PC-3 (cell line): Measurements from ENCODE around the gene PBX2. TPM values are rescaled to one million over a fixed set of nuclear protein-coding genes. Genes with fewer than 3 reads are reported as not detected.

Experiments used
- ATAC-seq: fragments of 200-7000 bp; cut with Tn5 transposase; 2 replicates; pipeline ENCODE4 v1.9.1; 2020; ENCODE audit warnings: mild to moderate bottlenecking, moderate library complexity
- BruUV-seq: library from RNA; stranded (reverse); fragments of 400-500 nt; replicated peaks from 2 replicates; lab custom pipeline; 2021; lab: Mats Ljungman, UMichigan
- CTCF ChIA-PET: fragments of 300-600 bp; sonication (Branson Sonifier 250); formaldehyde crosslinking; loops from one replicate; lab custom pipeline; 2022; ENCODE audit warnings: antibody characterized with exemption; lab: Charles Lee
- POLR2A ChIA-PET: fragments of 300-600 bp; sonication (Branson Sonifier 250); formaldehyde crosslinking; loops from one replicate; lab custom pipeline; 2022; ENCODE audit warnings: antibody characterized with exemption; ENCODE audit not compliant: unreplicated experiment; lab: Charles Lee
- DNase-seq: peaks from one replicate; pipeline ENCODE4 v3.0.0-alpha.2; 2015
- H2AFZ ChIP-seq: fragments of 300-600 bp; sonication (generic); 2 replicates; pipeline ENCODE4 v1.6.0; 2016; ENCODE audit warnings: antibody characterized with exemption, low read length
- H3F3A ChIP-seq: fragments of 300-600 bp; sonication (generic); one replicate; pipeline ENCODE4 v1.6.0; 2017; ENCODE audit warnings: antibody characterized with exemption, low read length, control low read depth, mild to moderate bottlenecking; ENCODE audit not compliant: unreplicated experiment
- H3K27ac ChIP-seq: fragments of 300-600 bp; sonication (generic); 2 replicates; pipeline ENCODE4 v1.5.1; 2016; ENCODE audit warnings: mild to moderate bottlenecking, low read length
- H3K27me3 ChIP-seq: fragments of 300-600 bp; sonication (generic); 2 replicates; pipeline ENCODE4 v1.6.1; 2016; ENCODE audit warnings: low read length, mixed read lengths
- H3K36me3 ChIP-seq: fragments of 300-600 bp; sonication (generic); 2 replicates; pipeline ENCODE4 v1.6.1; 2016; ENCODE audit warnings: low read depth, mixed run types, low read length, mixed read lengths
- H3K4me1 ChIP-seq: fragments of 300-600 bp; sonication (generic); 2 replicates; pipeline ENCODE4 v1.5.1; 2016; ENCODE audit warnings: low read length; ENCODE audit not compliant: insufficient read depth
- H3K4me2 ChIP-seq: fragments of 300-600 bp; sonication (generic); 2 replicates; pipeline ENCODE4 v1.6.0; 2016; ENCODE audit warnings: low read length
- H3K4me3 ChIP-seq: fragments of 300-600 bp; sonication (generic); 2 replicates; pipeline ENCODE4 v1.5.1; 2016; ENCODE audit warnings: mild to moderate bottlenecking, low read length, mixed read lengths
- H3K79me2 ChIP-seq: fragments of 300-600 bp; sonication (generic); 2 replicates; pipeline ENCODE4 v1.6.1; 2017; ENCODE audit warnings: low read length, mixed read lengths
- H3K9ac ChIP-seq: fragments of 300-600 bp; sonication (generic); 2 replicates; pipeline ENCODE4 v1.6.0; 2016; ENCODE audit warnings: mild to moderate bottlenecking, low read length
- H3K9me2 ChIP-seq: fragments of 300-600 bp; sonication (generic); replicated peaks from 2 replicates; pipeline ENCODE4 v1.6.1; 2016; ENCODE audit warnings: mixed run types, low read length, mixed read lengths
- H3K9me3 ChIP-seq: fragments of 300-600 bp; sonication (generic); 2 replicates; pipeline ENCODE4 v1.6.1; 2016; ENCODE audit warnings: low read length, mixed read lengths
- H4K20me1 ChIP-seq: fragments of 300-600 bp; sonication (generic); 2 replicates; pipeline ENCODE4 v1.6.1; 2016; ENCODE audit warnings: low read length, mixed read lengths
- EZH2 ChIP-seq: fragments of 300-600 bp; sonication (generic); IDR thresholded peaks from one replicate; pipeline ENCODE4 v1.6.1; 2017; ENCODE audit warnings: antibody characterized with exemption, mild to moderate bottlenecking, low read length; ENCODE audit not compliant: unreplicated experiment
- EZH2phosphoT487 ChIP-seq: fragments of 300-600 bp; sonication (generic); IDR thresholded peaks from 2 replicates; pipeline ENCODE4 v1.6.1; 2018; ENCODE audit warnings: mild to moderate bottlenecking, antibody characterized with exemption, low read length, borderline replicate concordance
- intact Hi-C: fragments of 100-400 bp; cut with micrococcal nuclease; formaldehyde crosslinking; loops from 2 replicates; pipeline ENCODE4 v1.9.0; 2023
- total RNA-seq: library from RNA; depleted of rRNA; stranded (reverse); fragments of >200 nt; gene quantifications from 2 replicates; pipeline ENCODE4 v1.2.3, GENCODE V29; 2014
- TF ChIP-seq, protein P1 (sequence below): fragments of 300-600 bp; sonication (generic); conservative IDR thresholded peaks from 2 replicates; pipeline ENCODE4 v1.5.1; 2017; ENCODE audit warnings: antibody characterized with exemption, low read depth, mild to moderate bottlenecking, low read length

PBX2 gene
- total RNA-seq, 1 experiment from 2014 or later: 25.3 TPM

DNA sequence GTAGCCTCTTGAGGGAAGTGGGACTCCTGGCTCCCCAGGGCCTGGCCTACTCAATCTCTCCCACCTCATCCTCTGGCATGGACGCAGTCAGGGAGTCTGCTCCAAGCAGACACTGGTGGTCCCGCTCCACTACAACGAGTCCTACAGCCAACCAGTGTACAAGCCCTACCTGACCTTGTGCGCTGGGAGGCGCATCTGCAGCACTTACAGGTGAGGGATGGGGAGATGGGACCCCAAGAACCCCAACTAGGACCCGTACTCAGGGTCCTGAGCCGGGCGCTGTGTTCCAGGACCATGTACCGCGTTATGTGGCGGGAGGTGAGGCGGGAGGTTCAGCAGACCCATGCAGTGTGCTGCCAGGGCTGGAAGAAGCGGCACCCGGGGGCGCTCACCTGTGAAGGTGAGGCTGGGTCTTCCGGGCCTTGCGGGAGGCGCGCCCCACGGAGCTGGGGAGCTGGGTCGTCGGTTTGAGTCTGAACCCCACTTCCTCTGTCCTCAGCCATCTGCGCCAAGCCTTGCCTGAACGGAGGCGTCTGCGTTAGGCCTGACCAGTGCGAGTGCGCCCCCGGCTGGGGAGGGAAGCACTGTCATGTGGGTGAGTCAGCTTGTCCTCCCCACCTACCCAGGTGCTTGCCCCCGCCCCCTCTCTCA lies 23.5 kb downstream of the PBX2 start:
- no TSS peak for BruUV-seq
- no peak for ATAC-seq
- CTCF ChIA-PET: no interaction called here

DNA sequence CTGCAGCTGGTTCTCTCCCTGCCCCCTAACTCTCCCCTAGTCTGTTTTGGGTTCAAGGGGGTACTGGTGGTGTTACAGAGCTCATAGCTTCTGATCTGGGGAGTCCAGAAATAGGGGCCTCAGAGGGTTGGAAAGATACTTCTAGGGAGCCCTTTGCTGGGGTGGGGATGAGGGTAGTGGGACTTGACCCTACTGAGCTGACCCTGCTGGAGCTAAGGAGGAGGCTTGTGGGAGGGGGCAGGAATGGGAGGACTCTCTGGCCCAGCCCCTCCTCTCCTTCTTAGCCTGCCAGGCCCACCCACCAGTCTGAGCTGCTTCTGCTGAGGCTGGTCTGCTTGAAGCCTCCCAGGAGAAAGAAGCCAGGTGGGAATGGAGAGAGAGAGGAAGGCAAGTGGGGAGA lies 25.7 kb downstream of the PBX2 start, which contains the start of gene EGFL8:
Gene EGFL8, plus strand, starts transcription at position 301 of the 400 bp plus-strand sequence. CDS start 1,571 bp downstream, outside the sequence.
- BruUV-seq: no TSS peak
- intact Hi-C loops: no loop called here
- no peaks in the 10 kb centered on the region for H4K20me1 ChIP-seq
- TF ChIP-seq, protein P1, sequence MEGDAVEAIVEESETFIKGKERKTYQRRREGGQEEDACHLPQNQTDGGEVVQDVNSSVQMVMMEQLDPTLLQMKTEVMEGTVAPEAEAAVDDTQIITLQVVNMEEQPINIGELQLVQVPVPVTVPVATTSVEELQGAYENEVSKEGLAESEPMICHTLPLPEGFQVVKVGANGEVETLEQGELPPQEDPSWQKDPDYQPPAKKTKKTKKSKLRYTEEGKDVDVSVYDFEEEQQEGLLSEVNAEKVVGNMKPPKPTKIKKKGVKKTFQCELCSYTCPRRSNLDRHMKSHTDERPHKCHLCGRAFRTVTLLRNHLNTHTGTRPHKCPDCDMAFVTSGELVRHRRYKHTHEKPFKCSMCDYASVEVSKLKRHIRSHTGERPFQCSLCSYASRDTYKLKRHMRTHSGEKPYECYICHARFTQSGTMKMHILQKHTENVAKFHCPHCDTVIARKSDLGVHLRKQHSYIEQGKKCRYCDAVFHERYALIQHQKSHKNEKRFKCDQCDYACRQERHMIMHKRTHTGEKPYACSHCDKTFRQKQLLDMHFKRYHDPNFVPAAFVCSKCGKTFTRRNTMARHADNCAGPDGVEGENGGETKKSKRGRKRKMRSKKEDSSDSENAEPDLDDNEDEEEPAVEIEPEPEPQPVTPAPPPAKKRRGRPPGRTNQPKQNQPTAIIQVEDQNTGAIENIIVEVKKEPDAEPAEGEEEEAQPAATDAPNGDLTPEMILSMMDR: no peak
- TF ChIP-seq EZH2phosphoT487: no peak
- no peak for TF ChIP-seq EZH2
- peaks cover 14% of the 10 kb centered on the region; the same call in 1 of the 2 replicates for H3K36me3 ChIP-seq
- no peak for DNase-seq
- H3K27ac ChIP-seq: no peak within 1 kb of the TSS
- no peaks in the 10 kb centered on the region for H3K9me2 ChIP-seq
- ChIA-PET CTCF (no interaction called here), POLR2A (no interaction called here)
- no peaks in the 10 kb centered on the region for H3K27me3 ChIP-seq
- no peak for ATAC-seq
- no peak within 1 kb of the TSS for H3K9ac ChIP-seq
- H3K79me2 ChIP-seq: no peaks in the 10 kb centered on the region
- no peak within 1 kb of the TSS for H3K4me2 ChIP-seq
- H3K4me3 ChIP-seq: no peak within 1 kb of the TSS
- H3K9me3 ChIP-seq: no peaks in the 10 kb centered on the region
- H3F3A ChIP-seq: no peaks in the 10 kb centered on the region
- no peaks in the 10 kb centered on the region for H3K4me1 ChIP-seq
- H2AFZ ChIP-seq: no peak within 1 kb of the TSS

More for the DNA sequence above, 23.5 kb downstream of the PBX2 start:
- no peak for DNase-seq
- H3K4me2 ChIP-seq: no peak overlapping the region
- H3K4me1 ChIP-seq: no peaks in the 10 kb centered on the region
- H3K27me3 ChIP-seq: no peaks in the 10 kb centered on the region
- H2AFZ ChIP-seq: no peak overlapping the region
- no peaks in the 10 kb centered on the region for H3K79me2 ChIP-seq
- TF ChIP-seq, protein P1: no peak
- TF ChIP-seq EZH2 (no peak), EZH2phosphoT487 (no peak)
- H3F3A ChIP-seq: no peaks in the 10 kb centered on the region
- no peaks in the 10 kb centered on the region for H4K20me1 ChIP-seq
- no peak overlapping the region for H3K27ac ChIP-seq
- intact Hi-C loops: no loop called here
- no peak overlapping the region for H3K9ac ChIP-seq
- H3K9me2 ChIP-seq: no peaks in the 10 kb centered on the region
- H3K4me3 ChIP-seq: no peak overlapping the region
- H3K36me3 ChIP-seq: peaks cover 16% of the 10 kb centered on the region; the same call in 1 of the 2 replicates
- POLR2A ChIA-PET: no interaction called here
- H3K9me3 ChIP-seq: no peaks in the 10 kb centered on the region

DNA sequence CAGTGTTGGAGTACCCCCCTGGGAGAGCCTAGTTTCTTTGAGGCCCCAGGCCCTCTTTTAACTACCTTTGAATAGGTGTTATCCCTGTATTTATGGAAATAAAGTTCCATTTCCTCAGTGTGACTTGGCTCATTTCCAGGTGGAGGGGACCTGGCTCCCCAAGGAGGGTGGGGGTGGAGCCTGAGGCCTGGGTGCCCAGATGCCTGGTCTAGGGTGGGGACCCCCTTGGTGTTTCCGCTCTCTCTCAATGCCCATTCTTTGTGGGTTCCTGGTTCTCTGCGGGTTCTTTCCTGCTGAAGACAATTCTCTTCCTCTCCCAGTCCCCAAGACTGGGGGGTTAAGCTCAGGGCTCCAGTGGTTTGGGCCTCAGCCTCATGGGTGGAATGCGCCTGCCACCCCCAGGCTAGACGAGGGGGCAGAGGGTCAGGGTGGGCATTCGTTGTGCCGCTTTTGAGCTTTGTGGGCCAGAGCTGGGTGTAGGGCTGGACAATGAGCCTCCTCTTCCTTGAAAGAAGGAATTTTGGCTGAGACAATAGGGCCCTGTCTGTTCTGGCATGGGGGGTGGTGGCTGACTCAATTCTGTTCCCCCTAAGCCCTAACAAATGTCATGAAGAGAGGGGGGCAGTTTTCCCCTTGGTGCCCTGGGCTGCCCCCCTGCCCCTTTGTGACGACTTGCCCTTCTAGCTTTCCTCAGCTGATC lies 26.3 kb downstream of the PBX2 start:
- H3K36me3 ChIP-seq: peaks cover 14% of the 10 kb centered on the region; the same call in 1 of the 2 replicates
- intact Hi-C loops: no loop called here
- H3K4me2 ChIP-seq: no peak overlapping the region
- DNase-seq (no peak), ATAC-seq (no peak)
- H3K27ac ChIP-seq: no peak overlapping the region
- no peak overlapping the region for H3K4me3 ChIP-seq
- ChIA-PET CTCF (no interaction called here), POLR2A (no interaction called here)
- no peaks in the 10 kb centered on the region for H4K20me1 ChIP-seq
- H2AFZ ChIP-seq: no peak overlapping the region
- TF ChIP-seq EZH2 (no peak), EZH2phosphoT487 (no peak)
- TF ChIP-seq, protein P1: no peak
- no peaks in the 10 kb centered on the region for H3K9me3 ChIP-seq
- BruUV-seq: no TSS peak
- no peaks in the 10 kb centered on the region for H3K9me2 ChIP-seq
- no peaks in the 10 kb centered on the region for H3K4me1 ChIP-seq
- no peaks in the 10 kb centered on the region for H3F3A ChIP-seq
- H3K9ac ChIP-seq: no peak overlapping the region
- H3K27me3 ChIP-seq: no peaks in the 10 kb centered on the region
- H3K79me2 ChIP-seq: no peaks in the 10 kb centered on the region
